HG03095 (cell line): ENCODE measurements around the gene ACKR2.

Experiments
- ATAC-seq: cut with Tn5 transposase; IDR thresholded peaks from one replicate; pipeline ENCODE4 v1.9.1; 2021; ENCODE audit warnings: moderate library complexity; ENCODE audit not compliant: unreplicated experiment

The ACKR2 gene

DNA sequence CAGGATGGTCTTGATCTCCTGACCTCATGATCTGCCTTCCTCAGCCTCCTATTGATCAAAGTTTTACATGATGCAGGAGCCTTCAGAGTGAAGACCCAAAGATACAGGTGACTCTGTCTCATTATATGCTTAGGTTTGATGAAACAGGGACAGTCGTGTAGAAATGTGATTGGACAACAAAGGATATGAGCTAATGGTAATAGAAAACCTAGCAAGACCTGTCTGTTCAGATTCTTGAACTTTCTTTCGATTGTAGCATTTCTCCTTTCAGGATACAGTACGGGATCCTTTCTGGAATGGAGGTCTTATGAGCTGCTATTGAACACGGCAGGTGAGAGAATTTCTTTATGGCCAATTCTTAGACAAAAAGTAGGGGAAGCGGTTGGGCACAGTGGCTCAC is at the start of gene ACKR2:
ACKR2 (plus strand) TSS at position 244 of the 400 bp plus-strand sequence. CDS start 55,058 bp downstream, outside the sequence.
- ATAC-seq = no peak

DNA sequence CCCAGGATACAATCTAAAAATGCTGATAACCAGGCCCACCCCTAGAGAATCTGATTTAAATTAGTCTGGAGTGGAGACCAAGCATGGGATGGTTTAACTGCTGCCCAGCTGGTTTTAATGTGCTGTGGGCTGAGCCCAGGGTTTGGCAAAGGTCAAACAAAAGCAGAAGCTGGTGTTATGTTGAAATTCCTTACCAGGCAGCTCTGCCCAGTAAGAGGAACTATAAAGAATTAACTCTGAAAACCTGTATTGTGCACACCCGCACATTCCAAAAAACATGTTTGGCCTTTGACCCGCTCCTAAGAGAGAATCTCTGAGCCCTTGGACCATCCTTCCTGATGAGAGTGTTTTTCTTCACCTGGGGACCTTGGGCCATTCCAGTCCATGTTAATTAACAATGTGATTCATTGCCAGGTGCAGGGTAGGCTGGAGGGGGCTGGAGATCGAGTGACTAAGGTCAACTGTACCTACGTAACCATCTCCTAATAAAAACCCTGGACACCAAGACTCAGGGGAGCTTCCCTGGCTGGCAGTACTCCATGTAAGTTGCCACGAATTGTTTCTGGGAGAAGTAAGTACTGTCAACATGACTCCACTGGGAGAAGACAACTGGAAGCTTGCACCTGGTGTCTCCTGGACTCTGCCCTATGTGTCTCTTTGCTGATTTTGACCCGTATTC is 47.1 kb upstream of the ACKR2 start:
- no peak for ATAC-seq

- no peak for ATAC-seq
These were observed 46.2 kb upstream of the ACKR2 start for GRCh38 chr3:42763021-42763420.

- ATAC-seq = no peak
These were observed 45.1 kb upstream of the ACKR2 start for GRCh38 chr3:42764115-42764514.

DNA sequence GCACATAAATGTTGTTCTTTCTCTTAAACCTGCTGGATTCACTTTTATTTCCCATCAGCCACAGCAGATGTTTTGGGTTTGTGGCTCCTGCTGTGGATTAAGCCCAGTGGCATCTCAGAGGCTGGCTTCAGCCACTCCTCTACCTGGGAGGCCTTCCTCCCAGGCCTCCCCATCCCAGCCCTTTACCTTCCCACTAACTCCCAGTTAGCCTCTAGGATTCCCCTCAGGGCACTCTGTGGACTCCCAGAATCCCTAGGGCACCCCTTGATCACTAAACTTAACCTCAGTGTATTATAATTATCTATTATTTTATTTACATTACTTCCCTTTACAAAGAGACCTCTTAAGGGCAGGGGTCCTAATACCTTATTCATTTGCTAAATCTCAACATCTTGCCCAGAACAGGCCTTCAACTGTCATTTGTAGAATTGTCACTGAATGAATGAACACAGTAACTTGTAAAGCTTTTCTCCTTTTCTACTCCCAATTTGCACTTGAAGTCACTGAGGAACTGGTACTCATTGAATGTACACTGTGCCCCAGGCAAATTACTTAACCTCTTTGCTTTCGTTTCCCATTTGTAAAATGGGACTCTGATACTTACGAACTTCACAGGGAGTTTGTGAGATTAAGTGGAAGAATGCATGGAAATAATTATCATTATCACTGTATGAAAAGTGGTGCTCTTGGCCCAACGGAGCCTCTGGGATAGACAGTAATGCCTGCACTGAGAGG is 44.5 kb upstream of the ACKR2 start:
- ATAC-seq = no peak

DNA sequence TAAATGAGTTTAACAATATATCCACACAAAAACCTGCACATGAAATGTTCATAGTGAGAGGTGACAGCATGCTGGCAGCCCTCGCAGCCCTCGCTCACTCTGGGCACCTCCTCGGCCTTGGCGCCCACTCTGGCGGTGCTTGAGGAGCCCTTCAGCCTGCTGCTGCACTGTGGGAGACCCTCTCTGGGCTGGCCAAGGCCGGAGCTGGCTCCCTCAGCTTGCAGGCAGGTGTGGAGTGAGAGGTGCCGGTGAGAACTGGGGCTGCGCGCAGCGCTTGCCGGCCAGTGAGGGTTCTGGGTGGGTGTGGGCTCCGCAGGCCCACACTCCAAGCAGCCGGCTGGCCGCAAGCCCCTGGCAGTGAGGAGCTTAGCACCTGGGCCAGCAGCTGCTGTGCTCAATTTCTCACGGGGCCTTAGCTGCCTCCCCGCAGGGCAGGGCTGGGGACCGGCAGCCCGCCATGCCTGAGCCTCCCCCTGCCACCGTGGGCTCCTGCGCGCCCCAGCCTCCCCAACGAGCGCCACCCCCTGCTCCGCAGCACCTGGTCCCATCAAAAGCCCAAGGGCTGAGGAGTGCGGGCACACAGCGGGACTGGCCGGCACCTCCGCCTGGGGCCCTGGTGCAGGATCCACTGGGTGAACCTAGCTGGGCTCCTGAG is 39.6 kb upstream of the ACKR2 start:
- no peak for ATAC-seq

DNA sequence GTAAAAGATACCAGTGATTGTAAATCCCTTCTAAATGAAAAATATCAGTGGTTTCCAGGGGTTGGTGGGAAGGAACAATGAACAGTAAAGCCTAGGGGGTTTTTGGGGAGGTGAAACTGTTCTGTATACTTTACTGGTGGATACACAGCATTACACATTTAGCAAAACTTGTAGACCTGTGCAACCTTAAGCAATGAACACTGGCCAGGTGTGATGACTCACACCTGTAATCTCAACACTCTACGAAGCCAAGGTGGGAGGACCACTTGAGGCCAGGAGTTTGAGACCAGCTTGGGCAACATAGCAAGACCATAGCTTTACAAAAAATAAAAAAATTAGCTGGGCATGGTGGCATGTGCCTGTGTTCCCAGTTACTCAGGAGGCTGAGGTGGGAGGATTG is 38.0 kb upstream of the ACKR2 start:
- ATAC-seq = no peak

DNA sequence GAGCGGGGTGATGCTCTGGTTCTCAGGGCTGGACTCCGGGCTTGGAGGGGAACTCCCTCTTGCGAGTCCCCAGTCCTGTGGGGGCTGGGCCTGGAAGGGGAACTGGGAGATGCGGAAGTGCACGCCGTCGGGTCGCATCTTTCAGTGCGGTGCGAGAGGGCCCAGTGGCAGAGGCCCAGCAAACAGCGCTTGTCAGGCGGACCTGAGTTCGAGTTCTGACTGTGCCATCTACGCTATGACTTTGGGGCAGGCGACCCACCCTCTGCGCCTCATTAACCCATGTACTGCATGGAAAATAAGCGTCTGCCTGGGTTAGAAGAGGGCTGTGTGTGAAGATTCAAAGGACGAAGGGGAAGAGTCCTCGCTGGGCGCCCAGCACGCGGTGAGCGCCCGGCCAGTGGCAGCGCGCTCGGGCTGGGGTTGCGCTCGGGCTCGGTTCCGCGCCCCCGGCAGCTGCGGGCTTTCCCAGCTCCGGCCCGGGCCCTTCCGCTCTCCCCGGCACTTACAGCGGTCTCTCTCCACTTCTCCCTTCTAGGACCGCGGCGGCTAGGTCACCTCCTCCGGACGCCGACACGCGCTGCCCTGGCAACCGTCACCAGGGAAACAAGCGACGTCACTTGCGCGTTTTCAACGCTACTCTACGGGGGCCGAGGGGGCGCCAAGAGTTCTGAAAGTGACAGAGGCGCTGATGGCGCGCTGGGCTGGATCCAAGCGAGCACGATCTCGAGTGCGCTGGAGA is 36.4 kb upstream of the ACKR2 start, which contains the start of gene CCDC13:
CCDC13 (minus strand) TSS at position 584 of the 739 bp plus-strand sequence. CDS start 14,908 bp downstream, outside the sequence.
- ATAC-seq = peak; percentile 94

- peak; percentile 15 for ATAC-seq
These were observed 35.9 kb upstream of the ACKR2 start for GRCh38 chr3:42773409-42773751.

GRCh38 chr3:42778644-42779043 is 30.6 kb upstream of the ACKR2 start:
- ATAC-seq = no peak

GRCh38 chr3:42780398-42780797 is 28.8 kb upstream of the ACKR2 start:
- no peak for ATAC-seq

- no peak for ATAC-seq
These were observed 28.1 kb upstream of the ACKR2 start for GRCh38 chr3:42780892-42781700.

DNA sequence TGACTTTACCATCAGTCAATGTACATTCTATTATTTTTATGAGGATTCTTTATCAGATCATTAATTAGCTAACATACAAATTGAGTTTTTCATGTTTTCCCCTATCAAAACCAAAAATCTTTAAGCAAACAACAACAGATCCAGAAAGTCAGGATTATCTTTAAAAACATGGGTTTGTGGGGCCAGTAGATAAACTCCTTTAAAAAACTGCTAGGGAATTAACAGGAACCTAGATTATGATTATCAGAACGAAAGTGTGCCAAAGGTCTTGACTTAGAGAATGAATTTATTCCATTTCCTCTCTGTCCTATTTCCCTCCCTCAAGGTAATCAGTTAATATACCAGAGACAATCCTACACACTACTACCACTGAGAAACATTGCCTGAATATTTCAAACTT is 23.0 kb upstream of the ACKR2 start:
- ATAC-seq = no peak

DNA sequence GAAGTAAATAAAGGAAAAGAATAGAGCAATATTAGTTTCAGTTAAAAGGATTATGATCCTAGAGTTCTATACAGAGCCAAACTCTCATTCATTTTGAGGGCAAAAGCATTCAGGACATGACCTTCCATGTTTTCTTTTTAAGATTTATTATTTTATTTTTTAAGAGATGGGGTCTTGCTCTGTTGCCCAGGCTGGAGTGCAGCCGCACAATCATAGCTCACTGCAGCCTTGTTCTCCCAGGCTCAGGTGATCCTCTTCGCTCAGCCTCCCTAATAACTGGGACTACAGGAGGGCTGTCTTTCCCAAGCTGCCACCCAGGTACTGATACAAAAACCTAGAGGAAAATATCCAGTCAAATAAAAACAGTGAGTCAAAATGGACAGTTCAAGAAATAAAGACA is 22.6 kb upstream of the ACKR2 start:
- ATAC-seq = no peak

DNA sequence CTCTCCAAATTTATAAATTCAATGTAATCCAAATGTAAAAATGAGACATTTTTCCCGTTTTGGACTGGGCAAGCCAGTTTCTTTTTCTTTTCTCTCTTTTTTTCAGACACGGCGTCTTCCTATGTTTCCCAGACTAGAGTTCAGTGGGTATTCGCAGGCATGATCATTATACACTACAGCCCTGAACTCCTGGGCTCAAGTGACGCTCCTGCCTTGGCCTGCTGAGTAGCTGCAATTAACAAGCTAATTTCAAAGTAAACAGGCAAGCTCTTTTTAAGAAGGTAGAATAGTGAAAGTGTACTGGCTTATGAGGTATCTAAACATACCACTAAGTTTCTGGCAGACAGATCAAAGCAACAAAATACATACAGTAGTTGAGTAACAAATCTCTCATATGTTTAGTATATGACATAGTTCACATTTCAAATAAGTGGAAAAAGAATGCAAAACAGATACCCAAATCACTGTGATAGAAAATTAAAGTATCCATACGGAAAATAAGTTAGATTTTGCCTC is 18.5 kb upstream of the ACKR2 start:
- no peak for ATAC-seq

DNA sequence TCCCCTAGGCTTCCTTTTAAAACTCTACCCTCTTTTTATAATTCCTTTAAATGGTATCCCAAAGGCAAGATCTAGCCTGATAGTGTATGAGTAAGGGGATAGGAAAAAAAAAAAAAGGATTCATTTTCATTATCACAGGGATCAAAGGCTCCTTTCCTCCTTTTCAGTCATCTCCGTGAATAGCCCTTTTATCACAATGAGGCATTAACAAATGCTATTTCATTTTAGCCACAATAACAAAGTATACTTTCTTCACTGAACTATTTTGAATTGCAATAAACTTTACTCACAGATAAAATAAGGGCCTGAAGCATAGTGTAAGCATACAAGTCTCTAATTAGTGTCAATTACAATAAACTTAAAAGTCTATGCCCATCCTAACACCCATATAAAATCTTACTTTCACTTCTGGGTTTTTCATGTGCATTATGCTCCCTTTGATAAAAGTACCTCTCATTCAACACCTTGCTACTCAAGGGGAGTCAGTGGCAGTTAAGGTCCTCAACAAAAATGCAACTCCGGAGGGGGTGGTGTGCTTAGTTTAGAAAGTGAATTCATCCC is 13.5 kb upstream of the ACKR2 start:
- ATAC-seq = no peak

DNA sequence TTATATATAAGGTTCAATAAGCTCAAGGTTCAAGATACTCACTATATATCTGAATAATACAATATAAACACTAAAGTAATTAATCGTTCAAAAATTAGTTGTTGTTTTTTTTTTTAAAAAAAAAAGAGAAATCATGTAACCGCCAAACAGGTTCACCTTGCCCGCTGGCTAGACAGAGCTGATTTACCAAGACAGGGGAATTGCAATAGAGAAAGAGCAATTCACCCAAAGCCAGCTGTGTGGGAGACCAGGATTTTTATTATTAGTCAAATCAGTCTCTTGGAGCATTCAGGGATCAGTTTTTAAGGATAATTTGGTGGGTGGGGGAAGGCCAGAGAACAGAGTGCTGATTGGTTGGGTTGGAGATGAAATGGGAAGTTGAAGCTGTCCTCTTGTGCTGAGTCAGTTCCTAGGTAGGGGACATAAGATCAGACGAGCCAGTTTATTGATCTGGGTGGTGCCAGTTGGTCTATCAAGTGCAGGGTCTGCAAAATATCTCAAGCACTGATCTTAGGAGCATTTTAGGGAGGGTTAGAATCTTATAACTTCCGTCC is 12.8 kb upstream of the ACKR2 start:
- no peak for ATAC-seq

DNA sequence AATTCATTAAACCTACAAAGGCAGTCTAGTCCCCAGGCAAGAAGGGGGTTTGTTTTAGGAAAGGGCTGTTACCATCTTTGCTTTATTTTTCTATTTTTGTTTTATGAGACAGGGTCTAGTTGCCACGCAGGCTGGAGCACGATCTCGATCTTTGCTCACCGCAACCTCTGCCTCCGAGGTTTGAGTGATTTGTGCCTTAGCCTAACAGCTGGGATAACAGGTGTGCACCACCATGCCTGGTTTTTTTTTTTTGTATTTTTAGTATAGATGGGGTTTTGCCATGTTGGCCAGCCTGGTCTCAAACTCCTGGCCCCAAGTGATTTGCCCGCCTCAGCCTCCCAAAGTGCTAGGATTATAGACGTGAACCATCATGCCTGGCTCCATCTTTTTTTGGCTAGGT is 9.9 kb upstream of the ACKR2 start:
- no peak for ATAC-seq

GRCh38 chr3:42800251-42800650 is 9.0 kb upstream of the ACKR2 start:
- ATAC-seq = no peak
